Sigmoid colon (tissue), 7 donors: ENCODE data around the gene STON2. TPM values are rescaled to one million over a fixed set of nuclear protein-coding genes. Genes with fewer than 3 reads are reported as not detected.
A peak's percentile ranks its signal among the peaks of the same experiment; 100 is the strongest.

ENCODE experiments used
- DNase-seq: peaks from one replicate; pipeline ENCODE4 v3.0.0-alpha.2; 2019
- H3K27ac ChIP-seq, 4 donors: fragments of 200-600 bp; sonication (generic); one replicate each; pipeline ENCODE4 v1.5.1; 2016 to 2019; ENCODE audit warnings: mild to moderate bottlenecking in 1 of 4
- H3K27me3 ChIP-seq, 3 donors: fragments of 200-600 bp; sonication (generic); one replicate each; pipeline ENCODE4 v1.5.1; 2019; ENCODE audit warnings: mild to moderate bottlenecking in 1 of 3
- H3K36me3 ChIP-seq, 4 donors: fragments of 200-600 bp; sonication (generic); one replicate each; pipeline ENCODE4 v1.5.1; 2016 to 2019
- H3K4me1 ChIP-seq, 4 donors: fragments of 200-600 bp; sonication (generic); one replicate each; pipeline ENCODE4 v1.5.1; 2017 to 2019
- H3K4me3 ChIP-seq, 4 donors: fragments of 200-600 bp; sonication (generic); one replicate each; pipeline ENCODE4 v1.5.1; 2017 to 2019; ENCODE audit warnings: mild to moderate bottlenecking in 2 of 4, moderate library complexity in 1 of 4
- H3K9me3 ChIP-seq, 4 donors: fragments of 200-600 bp in 3 of 4; sonication (generic) in 3 of 4; one replicate each; pipeline versions ENCODE4 v1.5.1 to v1.6.1; 2013 to 2019
- CTCF ChIP-seq, 4 experiments: fragments of 450-650 bp in 3 of 4; fragments of 200-600 bp in 1 of 4; IDR thresholded peaks; one replicate each; pipeline ENCODE4 v1.5.1; 2016 to 2019; ENCODE audit warnings: antibody characterized with exemption in 4 of 4, mild to moderate bottlenecking in 3 of 4, moderate library complexity in 2 of 4
- EP300 ChIP-seq, 4 donors: sonication (generic); formaldehyde crosslinking; IDR thresholded peaks; one replicate each; pipeline ENCODE4 v1.6.1; 2017; ENCODE audit warnings: antibody characterized with exemption in 4 of 4
- POLR2A ChIP-seq, 2 donors: fragments of 450-650 bp; IDR thresholded peaks; one replicate each; pipeline ENCODE4 v1.6.1; 2016; ENCODE audit warnings: antibody characterized with exemption in 2 of 2, mild to moderate bottlenecking in 2 of 2, moderate library complexity in 2 of 2
- POLR2AphosphoS5 ChIP-seq, 4 donors: sonication (generic); formaldehyde crosslinking; IDR thresholded peaks; one replicate each; pipeline ENCODE4 v1.6.1; 2017; ENCODE audit warnings: antibody characterized with exemption in 4 of 4
- WGBS, 2 donors: extraction: QIAGEN DNeasy Blood & Tissue Kit; methylation state at CpG; one replicate each; pipeline ENCODE4 v1.1.7; 2013; 5-methylcytosine and 5-hydroxymethylcytosine counted together
- intact Hi-C: fragments of 100-400 bp; cut with DNase I; formaldehyde crosslinking; loops from one replicate; pipeline ENCODE4 v1.15.1; 2023
- polyA plus RNA-seq, 3 donors: library from polyadenylated mRNA; stranded (reverse); fragments of 200-250 nt; gene quantifications; one replicate each; pipeline ENCODE4 v1.2.3, GENCODE V29; 2013
- small RNA-seq, 3 donors: library from RNA; depleted of rRNA; stranded (forward); fragments of <200 nt; gene quantifications; one replicate each; pipeline ENCODE3, GENCODE V24; 2016
- total RNA-seq, 4 donors: library from RNA; depleted of rRNA; stranded (reverse); fragments of >200 nt; gene quantifications; one replicate each; pipeline ENCODE4 v1.1.0, GENCODE V29; 2016
- donor health status: healthy with polysubstance abuse.
- donor health status: Bipolar disorder and iron deficiency.
- donor health status: healthy.

STON2 gene
- total and polyA plus RNA-seq, 7 donors = 2.9 to 15.6 (median 12.2) TPM

DNA sequence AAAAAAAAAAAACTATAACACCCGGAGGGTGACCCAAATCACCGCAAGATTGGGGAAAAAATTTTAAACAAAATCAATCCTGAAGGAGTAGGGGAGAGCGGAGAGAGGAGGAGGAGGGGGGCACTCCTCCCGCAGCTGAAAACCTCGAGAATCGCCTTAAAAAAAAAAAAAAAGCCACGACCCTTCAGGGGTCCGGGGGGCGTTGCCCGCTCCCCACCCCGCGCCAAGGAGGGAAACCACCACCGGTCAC lies 179.6 kb downstream of the STON2 start:
- Histone ChIP-seq H3K36me3 (peaks cover 0 to 7% (median under 1%) of the 10 kb centered on the region in 4 donors), H3K4me3 (peak overlapping the region; percentile 78 to 85 (median 80)), H3K27me3 (no peaks in the 10 kb centered on the region), H3K4me1 (peaks cover 0 to 33% (median 24%) of the 10 kb centered on the region in 4 donors), H3K9me3 (no peaks in the 10 kb centered on the region), H3K27ac (peak overlapping the region; percentile 90 to 97 (median 95))
- 0 to 1% methylated on average over 13 of the region's 13 CpGs for whole genome bisulfite sequencing, 2 donors
- TF ChIP-seq POLR2AphosphoS5 (IDR thresholded peaks at IDR 0.05) (no peak), POLR2A (IDR thresholded peaks at IDR 0.05) (peak; percentile 94 to 96)
- intact Hi-C loops = loop anchor here (5.0 kb wide), 1 partner anchor 312 kb away; the partner anchor contains the start of gene SEL1L
- no peak for DNase-seq

GRCh38 chr14:81219759-81220579 lies 180.2 kb downstream of the STON2 start:
- no peaks in the 10 kb centered on the region for H3K27me3 ChIP-seq
- intact Hi-C loops = loop anchor here (2.0 to 10.0 kb wide), 3 partner anchors 49 to 312 kb away; partner anchors contain the start of gene SEL1L
- peak overlapping the region; percentile 78 to 85 (median 80) for H3K4me3 ChIP-seq
- peaks cover 0 to 33% (median 24%) of the 10 kb centered on the region in 4 donors for H3K4me1 ChIP-seq
- no peaks in the 10 kb centered on the region for H3K9me3 ChIP-seq
- TF ChIP-seq POLR2A (IDR thresholded peaks at IDR 0.05) = no peak
- TF ChIP-seq EP300 (IDR thresholded peaks at IDR 0.05) = no peak
- no peak for TF ChIP-seq POLR2AphosphoS5 (IDR thresholded peaks at IDR 0.05)
- no peak for TF ChIP-seq CTCF (IDR thresholded peaks at IDR 0.05)
- 1% methylated on average over 84 of the region's 84 CpGs for WGBS, 2 donors
- H3K27ac ChIP-seq = peak overlapping the region; percentile 90 to 97 (median 95)
- DNase-seq = no peak
- peaks cover 0 to 13% (median 4%) of the 10 kb centered on the region in 4 donors for H3K36me3 ChIP-seq

DNA sequence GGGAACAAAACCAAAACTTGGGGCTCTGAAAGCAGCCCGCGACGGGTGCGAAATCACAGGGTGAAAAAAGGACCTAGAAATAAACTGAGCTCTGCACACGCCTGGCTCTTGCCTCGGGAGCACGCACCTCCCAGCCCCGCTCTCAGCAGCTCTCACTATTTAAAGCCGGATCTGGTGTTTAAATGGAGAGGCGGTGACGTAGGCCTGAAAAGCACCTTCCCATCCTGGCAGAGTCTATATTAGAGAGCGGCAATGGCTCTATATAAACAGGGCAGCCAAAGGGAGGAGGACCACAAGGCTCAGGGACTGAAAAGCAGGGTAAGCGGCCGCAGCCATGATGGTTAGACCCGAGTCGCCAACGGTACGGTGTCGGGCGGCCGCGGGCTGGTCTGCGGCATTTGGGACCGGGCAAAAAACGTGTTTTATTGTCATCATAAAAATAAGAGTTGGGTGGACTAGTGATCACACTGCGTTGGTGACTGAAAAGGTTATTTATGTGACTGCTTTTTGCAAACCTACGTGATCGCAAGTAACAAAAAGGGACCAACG lies 180.8 kb downstream of the STON2 start:
- Histone ChIP-seq H3K36me3 (peaks cover 0 to 18% (median 5%) of the 10 kb centered on the region in 4 donors), H3K27me3 (no peaks in the 10 kb centered on the region), H3K9me3 (no peaks in the 10 kb centered on the region), H3K27ac (peak overlapping the region; percentile 90 to 97 (median 95)), H3K4me3 (peak overlapping the region; percentile 51 to 85 (median 80)), H3K4me1 (peaks cover 0 to 33% (median 24%) of the 10 kb centered on the region in 4 donors)
- WGBS, 2 donors = 0% methylated on average over 29 of the region's 29 CpGs
- intact Hi-C loops = loop anchor here (2.0 to 10.0 kb wide), 2 partner anchors 48 to 224 kb away; no protein-coding TSS in a partner anchor
- peak; percentile 97 for DNase-seq
- TF ChIP-seq POLR2AphosphoS5 (IDR thresholded peaks at IDR 0.05) (peak; percentile 98 to 100 (median 99)), POLR2A (IDR thresholded peaks at IDR 0.05) (peak; percentile 99), CTCF (IDR thresholded peaks at IDR 0.05) (no peak), EP300 (IDR thresholded peaks at IDR 0.05) (peak in 1 of 4 donors; percentile 45)

DNA sequence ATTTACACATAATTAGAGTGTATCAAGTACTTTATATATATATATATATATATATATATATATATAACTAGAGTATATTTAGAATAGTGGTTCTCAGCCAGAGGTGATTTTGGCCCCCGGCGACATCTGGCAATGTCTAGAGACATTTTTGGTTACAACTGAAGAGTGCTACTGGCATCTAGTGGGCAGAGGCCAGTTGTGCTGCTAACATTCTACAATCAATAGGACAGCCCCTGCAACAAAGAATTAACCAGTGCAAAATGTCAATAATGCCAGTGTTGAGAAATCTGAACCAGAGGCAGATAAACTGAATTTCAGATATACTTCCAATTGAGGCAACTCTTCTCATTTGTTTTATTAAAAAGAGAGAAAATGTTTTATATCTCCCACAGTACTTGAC lies 188.3 kb downstream of the STON2 start:
- WGBS, 2 donors = 46 to 84% methylated on average over 2 of the region's 2 CpGs
- TF ChIP-seq POLR2AphosphoS5 (IDR thresholded peaks at IDR 0.05) (no peak), CTCF (IDR thresholded peaks at IDR 0.05) (peak in 1 of 4 experiments; percentile 14)
- intact Hi-C loops = loop anchor here (10.0 kb wide), 1 partner anchor 217 kb away; no protein-coding TSS in a partner anchor
- no peak overlapping the region for H3K27ac ChIP-seq
- no peak for DNase-seq
- no peak overlapping the region for H3K4me3 ChIP-seq
- peaks cover 0 to 52% (median 15%) of the 10 kb centered on the region in 4 donors for H3K36me3 ChIP-seq
- H3K4me1 ChIP-seq = peaks cover 0 to 24% (median 6%) of the 10 kb centered on the region in 4 donors
- H3K27me3 ChIP-seq = no peaks in the 10 kb centered on the region
- no peaks in the 10 kb centered on the region for H3K9me3 ChIP-seq

Small RNA genes within 50 kb of the gene (small RNA-seq; reads per million reads assigned to genes)
- gene DYNLL1P1 (0 reads per million in 3 donors), gene DYNLL1P2 (0 reads per million in 3 donors)

Other genes with a start within 250 kb of the STON2 start
- 10 to 100 TPM; 14.7 to 21.8 (median 20.9) TPM for gene GTF2A1, start 179.4 kb downstream of the STON2 start, total RNA-seq
- 1 to 10 TPM; 6.0 to 9.1 (median 8.1) TPM for gene GTF2A1, start 179.4 kb downstream of the STON2 start, polyA plus RNA-seq
- gene SEL1L, start 133.5 kb upstream of the STON2 start, total RNA-seq = 10 to 100 TPM; 52.0 to 74.8 (median 54.8) TPM
- 10 to 100 TPM in 1 of 3 donors, 1 to 10 TPM in 2; 4.2 to 22.8 (median 6.2) TPM for gene SEL1L, start 133.5 kb upstream of the STON2 start, polyA plus RNA-seq